ENCODE measurements around the gene PGA4.

The PGA4 gene

DNA sequence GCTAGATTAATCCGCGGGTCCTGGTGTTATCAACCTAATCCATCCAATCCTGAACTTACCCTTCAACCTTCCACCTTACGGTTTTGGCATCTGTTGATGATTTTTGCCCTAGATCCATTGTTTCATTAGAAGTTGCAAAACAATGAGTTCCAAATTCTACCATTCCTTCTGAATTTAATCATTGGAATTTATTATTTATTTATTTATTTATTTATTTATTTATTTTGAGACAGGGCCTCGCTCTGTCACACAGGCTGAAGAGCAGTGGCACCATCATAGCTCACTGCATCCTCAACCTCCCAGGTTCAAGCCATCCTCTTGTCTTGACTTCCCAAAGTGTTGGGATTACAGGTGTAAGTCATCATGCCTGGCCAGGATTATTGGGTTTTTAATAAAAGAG lies 40.7 kb upstream of the PGA4 start:
- TF ChIP-seq CTCF (conservative IDR thresholded peaks at IDR 0.05; ENCODE audit: low read depth, low read length): no peak
- H3K4me3 ChIP-seq (ENCODE audit: low read depth, low read length): no peak overlapping the region

DNA sequence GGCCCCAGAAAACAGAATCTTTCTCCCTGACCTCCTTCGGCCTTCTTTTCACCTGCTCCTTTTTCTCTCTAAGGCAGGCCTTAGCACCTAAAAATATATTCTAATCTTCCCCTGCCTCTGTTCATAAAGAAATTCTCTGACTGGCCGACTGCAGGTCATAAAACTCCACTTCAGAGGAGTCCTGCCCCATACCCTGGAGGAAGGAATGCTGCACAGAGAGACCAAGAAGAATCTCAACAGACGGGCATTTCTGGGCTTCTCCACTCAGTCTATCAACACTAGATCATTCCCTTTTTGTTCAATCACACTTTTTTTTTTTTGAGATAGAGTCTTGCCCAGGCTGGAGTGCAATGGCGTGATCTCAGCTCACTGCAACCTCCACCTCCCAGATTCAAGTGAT lies 38.5 kb upstream of the PGA4 start:
- TF ChIP-seq CTCF (conservative IDR thresholded peaks at IDR 0.05; ENCODE audit: low read depth, low read length): peak; percentile 2
- no peak for DNase-seq (ENCODE audit: low read depth)

More for the DNA sequence above, 40.7 kb upstream of the PGA4 start:
- DNase-seq (ENCODE audit: low read depth): no peak

DNA sequence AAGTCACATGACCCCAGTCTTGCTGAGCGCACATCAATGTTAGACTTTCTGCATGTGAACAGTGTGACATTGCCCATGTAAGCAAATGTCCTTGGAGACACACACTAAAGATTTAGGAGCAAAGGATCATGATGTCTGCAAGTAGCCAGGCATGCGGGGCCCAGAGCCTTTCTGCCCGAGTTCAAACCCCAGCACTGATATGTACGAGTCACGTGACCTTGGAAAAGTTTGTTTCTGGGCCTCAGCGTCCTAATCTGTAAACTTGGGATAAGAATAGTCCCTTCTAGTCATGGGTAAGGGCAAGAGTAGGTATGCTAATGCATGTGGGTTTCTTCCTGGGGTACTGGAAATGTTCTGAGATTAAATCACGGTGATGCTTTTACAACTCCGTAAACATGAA lies 35.6 kb upstream of the PGA4 start:
- DNase-seq (ENCODE audit: low read depth): no peak
- no peak overlapping the region for H3K4me3 ChIP-seq (ENCODE audit: low read depth, low read length)
- no peak for TF ChIP-seq CTCF (conservative IDR thresholded peaks at IDR 0.05; ENCODE audit: low read depth, low read length)

More for the DNA sequence above, 38.5 kb upstream of the PGA4 start:
- H3K4me3 ChIP-seq (ENCODE audit: low read depth, low read length): no peak overlapping the region

DNA sequence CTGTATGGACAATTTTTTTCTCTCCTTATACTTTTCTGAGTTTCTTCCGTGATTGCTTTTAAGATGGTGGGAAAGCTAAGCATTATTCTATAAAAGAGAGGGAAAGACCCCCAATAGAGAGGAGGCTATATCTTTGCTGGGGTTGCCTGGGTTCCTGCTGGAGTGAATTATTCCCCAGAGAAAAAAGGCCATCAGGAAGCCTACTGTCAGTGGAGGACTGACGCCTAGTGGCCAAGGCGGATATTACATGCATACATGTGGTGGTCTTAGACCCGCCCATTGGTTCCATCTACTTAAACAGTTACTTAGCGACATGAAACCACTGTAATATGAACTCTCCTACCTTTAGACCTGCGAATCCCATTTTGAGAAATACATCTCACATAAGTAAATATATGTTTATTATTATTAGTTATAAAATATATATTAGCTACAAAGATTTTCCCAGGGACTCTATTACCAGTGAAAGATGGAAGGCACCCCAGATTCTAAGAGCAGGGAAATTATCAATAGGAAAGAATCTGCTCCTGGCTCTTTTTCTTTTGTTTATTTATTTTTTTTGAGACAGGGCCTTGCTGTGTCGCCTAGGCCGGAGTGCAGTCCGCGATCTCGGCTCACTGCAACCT lies 34.5 kb upstream of the PGA4 start:
- peak; percentile 88 for DNase-seq (ENCODE audit: low read depth)
- peak; percentile 96 for TF ChIP-seq CTCF (conservative IDR thresholded peaks at IDR 0.05; ENCODE audit: low read depth, low read length)
- H3K4me3 ChIP-seq (ENCODE audit: low read depth, low read length): no peak overlapping the region

DNA sequence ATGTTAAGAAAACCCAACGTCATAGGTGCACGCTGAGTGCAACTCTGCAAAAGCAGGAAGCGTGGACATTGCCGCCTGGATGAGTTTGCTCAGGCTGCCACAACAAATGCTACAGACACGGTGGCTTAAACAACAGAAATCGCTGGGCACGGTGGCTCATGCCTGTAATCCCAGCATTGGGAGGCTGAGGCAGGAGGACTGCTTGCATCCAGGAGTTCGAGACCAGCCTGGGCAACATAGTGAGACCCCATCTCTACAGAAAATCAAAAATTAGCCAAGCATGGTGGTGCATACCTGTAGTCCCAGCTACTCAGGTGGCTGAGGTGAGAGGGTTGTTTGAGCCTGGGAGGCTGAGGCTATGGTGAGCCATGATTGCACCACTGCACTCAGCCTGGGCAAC lies 32.2 kb upstream of the PGA4 start:
- DNase-seq (ENCODE audit: low read depth): peak; percentile 47
- H3K4me3 ChIP-seq (ENCODE audit: low read depth, low read length): no peak overlapping the region
- TF ChIP-seq CTCF (conservative IDR thresholded peaks at IDR 0.05; ENCODE audit: low read depth, low read length): no peak

GRCh38 chr11:61193596-61193995 lies 28.6 kb upstream of the PGA4 start:
- DNase-seq (ENCODE audit: low read depth): no peak
- no peak for TF ChIP-seq CTCF (conservative IDR thresholded peaks at IDR 0.05; ENCODE audit: low read depth, low read length)
- H3K4me3 ChIP-seq (ENCODE audit: low read depth, low read length): no peak overlapping the region

- no peak for DNase-seq (ENCODE audit: low read depth)
- no peak for TF ChIP-seq CTCF (conservative IDR thresholded peaks at IDR 0.05; ENCODE audit: low read depth, low read length)
- H3K4me3 ChIP-seq (ENCODE audit: low read depth, low read length): no peak overlapping the region
These were observed 27.9 kb upstream of the PGA4 start for GRCh38 chr11:61194169-61194671.

Measured in choroid plexus epithelial cell (primary cell).